Prostate gland (tissue), 2 donors: ENCODE results near the gene SIDT2.
"Not testable (repeated sequence)": the region's sequence is repeated elsewhere in the genome, so short reads cannot be mapped to it uniquely, and the experiment has no call there.

Experiments
- POLR2A ChIP-seq: fragments of 450-650 bp; IDR thresholded peaks from one replicate; pipeline ENCODE4 v1.6.1; 2016; ENCODE audit warnings: antibody characterized with exemption, mild to moderate bottlenecking
- POLR2AphosphoS5 ChIP-seq: sonication (generic); formaldehyde crosslinking; IDR thresholded peaks from one replicate; pipeline ENCODE4 v1.6.1; 2017; ENCODE audit warnings: antibody characterized with exemption
- TF ChIP-seq, protein P1 (sequence below), 4 experiments: fragments of 200-600 bp in 2 of 4; fragments of 450-650 bp in 2 of 4; sonication (generic) in 2 of 4; IDR thresholded peaks; 1 replicate in 3 of 4; 2 replicates in 1 of 4; pipeline ENCODE4 v1.5.1; 2016 to 2019; ENCODE audit warnings: antibody characterized with exemption in 4 of 4, mild to moderate bottlenecking in 2 of 4, moderate library complexity in 2 of 4

DNA sequence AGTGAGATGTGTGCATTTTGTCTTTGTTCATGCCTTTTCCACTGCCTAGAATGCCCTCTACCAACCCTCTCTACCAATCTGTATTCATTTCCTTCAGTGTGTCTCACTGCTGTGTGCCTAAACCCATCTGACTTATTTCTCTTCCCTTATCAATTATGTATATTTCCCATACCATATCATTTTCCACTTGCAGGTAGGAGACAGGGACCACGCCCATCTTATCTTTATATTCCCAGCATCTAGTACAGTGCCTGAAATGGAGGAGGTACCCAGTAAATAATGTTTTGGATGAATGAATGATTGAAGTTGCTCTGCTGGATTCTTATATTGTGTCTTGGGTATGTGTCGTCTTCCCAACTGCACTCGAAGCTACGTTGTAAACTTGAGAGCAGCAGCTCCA, 43.6 kb upstream of the SIDT2 start:
- TF ChIP-seq POLR2A, POLR2AphosphoS5: not testable (repeated sequence)
- TF ChIP-seq, protein P1, sequence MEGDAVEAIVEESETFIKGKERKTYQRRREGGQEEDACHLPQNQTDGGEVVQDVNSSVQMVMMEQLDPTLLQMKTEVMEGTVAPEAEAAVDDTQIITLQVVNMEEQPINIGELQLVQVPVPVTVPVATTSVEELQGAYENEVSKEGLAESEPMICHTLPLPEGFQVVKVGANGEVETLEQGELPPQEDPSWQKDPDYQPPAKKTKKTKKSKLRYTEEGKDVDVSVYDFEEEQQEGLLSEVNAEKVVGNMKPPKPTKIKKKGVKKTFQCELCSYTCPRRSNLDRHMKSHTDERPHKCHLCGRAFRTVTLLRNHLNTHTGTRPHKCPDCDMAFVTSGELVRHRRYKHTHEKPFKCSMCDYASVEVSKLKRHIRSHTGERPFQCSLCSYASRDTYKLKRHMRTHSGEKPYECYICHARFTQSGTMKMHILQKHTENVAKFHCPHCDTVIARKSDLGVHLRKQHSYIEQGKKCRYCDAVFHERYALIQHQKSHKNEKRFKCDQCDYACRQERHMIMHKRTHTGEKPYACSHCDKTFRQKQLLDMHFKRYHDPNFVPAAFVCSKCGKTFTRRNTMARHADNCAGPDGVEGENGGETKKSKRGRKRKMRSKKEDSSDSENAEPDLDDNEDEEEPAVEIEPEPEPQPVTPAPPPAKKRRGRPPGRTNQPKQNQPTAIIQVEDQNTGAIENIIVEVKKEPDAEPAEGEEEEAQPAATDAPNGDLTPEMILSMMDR (IDR thresholded peaks at IDR 0.05): not testable (repeated sequence)
